Astrocyte of the spinal cord (primary cell): ENCODE data around the gene SELENOO.
"Not testable (repeated sequence)": the region's sequence is repeated elsewhere in the genome, so short reads cannot be mapped to it uniquely, and the experiment has no call there.

Experiments used
- DNase-seq: peaks from one replicate; pipeline ENCODE4 v3.0.0; 2011; ENCODE audit warnings: low read depth, low spot score
- H3K4me3 ChIP-seq: 2 replicates; pipeline ENCODE4 v1.5.1; 2011; ENCODE audit warnings: low read depth, mild to moderate bottlenecking, low read length, moderate library complexity
- CTCF ChIP-seq: IDR thresholded peaks from 2 replicates; pipeline ENCODE4 v1.5.1; 2012; ENCODE audit warnings: low read depth, mild to moderate bottlenecking, low read length, inconsistent platforms
- in situ Hi-C: cut with HindIII; loops from 2 replicates; pipeline ENCODE4 v1.10.0; 2017; ENCODE audit warnings: low sequenced_read_pairs

Gene SELENOO

DNA sequence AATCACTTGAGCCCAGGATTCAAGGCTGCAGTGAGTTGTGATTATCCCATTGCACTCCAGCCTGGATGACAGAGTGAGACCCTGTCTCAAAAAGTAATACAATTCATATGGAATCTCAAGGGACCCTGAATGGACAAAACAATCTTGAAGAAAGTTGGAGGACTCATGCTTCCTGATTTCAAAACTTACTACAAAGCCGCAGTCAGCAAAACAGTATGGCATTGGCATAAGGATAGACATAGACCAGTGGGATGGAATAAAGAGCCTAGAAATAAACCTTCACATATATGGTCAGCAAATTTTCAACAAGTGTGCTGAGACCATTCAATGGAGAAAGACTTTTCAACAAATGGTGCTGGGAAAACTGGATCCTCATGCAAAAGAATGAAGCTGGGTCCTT, 2.5 kb downstream of the SELENOO start:
- DNase-seq: no peak
- H3K4me3 ChIP-seq: no peak overlapping the region
- TF ChIP-seq CTCF: no peak
- in situ Hi-C loops: no loop called here

- TF ChIP-seq CTCF: no peak
- H3K4me3 ChIP-seq: no peak overlapping the region
- in situ Hi-C loops: no loop called here
- DNase-seq: no peak
Observed at GRCh38 chr22:50204571-50204970, 3.8 kb downstream of the SELENOO start.

- H3K4me3 ChIP-seq, DNase-seq, in situ Hi-C loops: not testable (repeated sequence)
Observed at GRCh38 chr22:50204998-50205397, 4.2 kb downstream of the SELENOO start.

DNA sequence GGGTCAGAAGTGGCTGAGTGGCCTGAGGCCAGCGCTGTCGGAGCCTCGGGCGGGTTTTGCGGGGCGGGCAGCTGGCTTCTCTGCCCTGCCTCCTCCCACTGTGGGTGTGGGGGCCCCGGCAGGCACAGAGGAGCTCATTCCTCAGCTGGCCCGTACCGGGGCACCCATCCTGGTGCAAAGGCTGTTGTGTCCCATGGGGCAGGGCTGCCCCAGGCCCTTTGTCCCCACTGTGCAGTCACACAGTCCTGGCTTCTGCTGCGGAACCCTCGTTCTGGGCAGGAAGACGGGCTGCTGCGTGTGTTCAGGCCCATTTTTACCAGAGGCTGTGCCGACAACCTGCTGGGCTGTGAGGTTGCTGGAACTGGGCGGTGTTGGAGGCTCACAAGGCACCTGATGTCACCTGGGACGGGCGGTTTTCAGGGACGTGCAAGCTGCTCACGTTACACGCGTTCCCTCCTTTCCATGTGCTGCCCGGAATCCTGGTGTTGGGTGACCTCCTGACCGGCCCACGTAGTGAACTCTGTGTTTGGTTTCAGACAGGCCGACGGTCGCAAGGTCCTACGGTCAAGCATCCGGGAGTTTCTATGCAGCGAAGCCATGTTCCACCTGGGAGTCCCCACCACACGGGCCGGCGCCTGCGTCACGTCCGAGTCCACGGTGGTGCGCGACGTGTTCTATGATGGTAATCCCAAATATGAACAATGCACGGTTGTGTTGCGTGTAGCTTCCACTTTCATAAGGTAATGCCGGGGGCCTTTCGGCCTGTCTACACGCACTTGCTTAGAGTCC, 5.2 kb downstream of the SELENOO start:
- DNase-seq: no peak
- no peak overlapping the region for H3K4me3 ChIP-seq
- in situ Hi-C loops: no loop called here
- TF ChIP-seq CTCF: no peak

DNA sequence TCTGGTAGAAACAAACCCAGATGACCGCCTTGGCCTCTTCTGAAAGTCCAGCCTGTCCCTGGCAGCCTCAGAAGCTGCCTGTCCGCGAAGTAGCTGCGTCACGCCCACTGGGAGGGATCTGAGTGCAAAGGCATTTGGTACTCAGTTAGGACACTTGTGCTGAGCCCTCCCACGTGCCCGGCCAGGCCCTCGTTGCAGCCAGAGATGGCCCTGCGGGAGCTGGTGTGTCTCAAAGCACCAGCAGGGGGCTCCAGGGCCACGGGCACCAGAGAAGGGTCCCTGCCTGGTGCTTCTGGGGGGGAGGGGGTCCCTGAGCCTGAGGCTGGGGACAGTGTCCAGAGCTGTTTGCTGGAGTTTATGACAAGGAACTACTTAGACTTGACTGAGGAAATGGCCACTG, 5.8 kb downstream of the SELENOO start:
- DNase-seq: no peak
- in situ Hi-C loops: no loop called here
- no peak overlapping the region for H3K4me3 ChIP-seq
- TF ChIP-seq CTCF: peak; percentile 60

GRCh38 chr22:50207383-50208140, 6.8 kb downstream of the SELENOO start:
- no peak for DNase-seq
- TF ChIP-seq CTCF: no peak
- H3K4me3 ChIP-seq: no peak overlapping the region
- in situ Hi-C loops: no loop called here

DNA sequence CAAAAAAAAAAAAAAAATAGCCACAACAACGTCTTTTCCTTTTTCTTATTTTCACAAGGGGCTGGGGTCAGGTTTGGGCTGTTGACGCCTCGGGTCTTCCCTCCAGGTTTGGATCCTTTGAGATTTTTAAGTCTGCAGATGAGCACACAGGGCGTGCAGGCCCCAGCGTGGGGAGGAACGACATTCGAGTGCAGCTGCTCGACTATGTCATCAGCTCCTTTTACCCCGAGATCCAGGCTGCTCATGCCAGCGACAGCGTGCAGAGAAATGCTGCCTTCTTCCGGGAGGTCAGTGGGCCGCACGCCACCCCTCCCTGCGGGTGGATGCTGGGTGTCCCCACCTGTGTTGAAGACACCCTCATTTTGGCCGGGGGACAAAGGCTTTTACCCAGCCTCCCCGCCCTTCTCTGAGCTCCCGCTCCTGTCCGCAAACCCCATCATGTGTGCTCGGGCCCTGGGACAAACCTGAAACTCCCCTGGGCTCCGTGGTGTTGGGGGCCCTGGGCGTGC, 7.7 kb downstream of the SELENOO start:
- DNase-seq: no peak
- in situ Hi-C loops: no loop called here
- H3K4me3 ChIP-seq: no peak overlapping the region
- TF ChIP-seq CTCF: no peak
